Hepatocyte (in vitro differentiated cells): ENCODE measurements around the gene ZNF232.
"Not testable (repeated sequence)": the region's sequence is repeated elsewhere in the genome, so short reads cannot be mapped to it uniquely, and the experiment has no call there.

Source experiments
- CTCF ChIP-seq: fragments of 200-600 bp; sonication (generic); IDR thresholded peaks from 2 replicates; pipeline ENCODE4 v1.5.1; 2016; ENCODE audit warnings: antibody characterized with exemption, mild to moderate bottlenecking; ENCODE audit not compliant: poor library complexity
- EZH2phosphoT487 ChIP-seq: fragments of 200-600 bp; sonication (generic); IDR thresholded peaks from one replicate; pipeline ENCODE4 v1.6.1; 2018; ENCODE audit warnings: antibody characterized with exemption, mild to moderate bottlenecking, low read depth, moderate library complexity; ENCODE audit not compliant: unreplicated experiment, severe bottlenecking

DNA sequence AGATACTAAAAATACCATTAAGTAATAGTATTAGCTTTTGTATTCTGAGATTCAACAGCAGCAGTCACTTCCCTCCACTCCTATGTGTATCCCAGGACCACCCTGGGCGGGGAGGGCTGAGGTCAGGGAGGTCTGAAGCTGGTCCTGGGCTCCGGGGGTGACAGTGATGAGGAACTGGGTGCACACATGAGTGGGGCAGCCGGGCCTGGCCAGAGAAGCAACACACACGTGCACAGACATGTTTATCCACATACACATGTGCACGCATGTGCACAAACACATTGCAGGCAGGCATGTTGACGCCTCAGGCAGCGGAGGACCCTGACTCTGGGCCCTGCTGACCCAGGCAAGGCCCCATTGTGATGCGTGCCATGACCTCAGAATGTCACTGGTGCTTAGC, 16.7 kb upstream of the ZNF232 start:
- not testable (repeated sequence) for TF ChIP-seq EZH2phosphoT487, CTCF
